A673 (cell line): Measurements from ENCODE around the gene BMERB1.

Experiments
- CTCF ChIP-seq: fragments of 300-800, 200-600 bp; sonication (generic); conservative IDR thresholded peaks from 2 replicates; pipeline ENCODE4 v1.5.1; 2017; ENCODE audit warnings: low read depth, mild to moderate bottlenecking, antibody characterized with exemption, low read length, moderate library complexity, mixed read lengths
- EZH2 ChIP-seq: fragments of 200-600 bp; sonication (generic); IDR thresholded peaks from 2 replicates; pipeline ENCODE4 v1.6.1; 2017; ENCODE audit warnings: borderline replicate concordance, low read depth, mild to moderate bottlenecking, mixed read lengths, antibody characterized with exemption, low read length; ENCODE audit not compliant: poor library complexity, severe bottlenecking

GRCh38 chr16:15598648-15599190 lies 164.3 kb downstream of the BMERB1 start:
- no peak for TF ChIP-seq CTCF
- TF ChIP-seq EZH2: no peak
